Activated T-helper 9 cell treated with anti-CD3 and anti-CD28 coated beads, Interleukin-2, amount 50 U/mL, for 16 hours (primary cell): ENCODE data around the gene IRS1.
A peak's percentile ranks its signal among the peaks of the same experiment; 100 is the strongest.
"Not testable (repeated sequence)": the region's sequence is repeated elsewhere in the genome, so short reads cannot be mapped to it uniquely, and the experiment has no call there.

ENCODE experiments used
- DNase-seq: peaks from one replicate; pipeline ENCODE4 v3.0.0-alpha.2; 2020; ENCODE audit warnings: low read depth

The IRS1 gene, protein sequence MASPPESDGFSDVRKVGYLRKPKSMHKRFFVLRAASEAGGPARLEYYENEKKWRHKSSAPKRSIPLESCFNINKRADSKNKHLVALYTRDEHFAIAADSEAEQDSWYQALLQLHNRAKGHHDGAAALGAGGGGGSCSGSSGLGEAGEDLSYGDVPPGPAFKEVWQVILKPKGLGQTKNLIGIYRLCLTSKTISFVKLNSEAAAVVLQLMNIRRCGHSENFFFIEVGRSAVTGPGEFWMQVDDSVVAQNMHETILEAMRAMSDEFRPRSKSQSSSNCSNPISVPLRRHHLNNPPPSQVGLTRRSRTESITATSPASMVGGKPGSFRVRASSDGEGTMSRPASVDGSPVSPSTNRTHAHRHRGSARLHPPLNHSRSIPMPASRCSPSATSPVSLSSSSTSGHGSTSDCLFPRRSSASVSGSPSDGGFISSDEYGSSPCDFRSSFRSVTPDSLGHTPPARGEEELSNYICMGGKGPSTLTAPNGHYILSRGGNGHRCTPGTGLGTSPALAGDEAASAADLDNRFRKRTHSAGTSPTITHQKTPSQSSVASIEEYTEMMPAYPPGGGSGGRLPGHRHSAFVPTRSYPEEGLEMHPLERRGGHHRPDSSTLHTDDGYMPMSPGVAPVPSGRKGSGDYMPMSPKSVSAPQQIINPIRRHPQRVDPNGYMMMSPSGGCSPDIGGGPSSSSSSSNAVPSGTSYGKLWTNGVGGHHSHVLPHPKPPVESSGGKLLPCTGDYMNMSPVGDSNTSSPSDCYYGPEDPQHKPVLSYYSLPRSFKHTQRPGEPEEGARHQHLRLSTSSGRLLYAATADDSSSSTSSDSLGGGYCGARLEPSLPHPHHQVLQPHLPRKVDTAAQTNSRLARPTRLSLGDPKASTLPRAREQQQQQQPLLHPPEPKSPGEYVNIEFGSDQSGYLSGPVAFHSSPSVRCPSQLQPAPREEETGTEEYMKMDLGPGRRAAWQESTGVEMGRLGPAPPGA (N-terminal part only)

DNA sequence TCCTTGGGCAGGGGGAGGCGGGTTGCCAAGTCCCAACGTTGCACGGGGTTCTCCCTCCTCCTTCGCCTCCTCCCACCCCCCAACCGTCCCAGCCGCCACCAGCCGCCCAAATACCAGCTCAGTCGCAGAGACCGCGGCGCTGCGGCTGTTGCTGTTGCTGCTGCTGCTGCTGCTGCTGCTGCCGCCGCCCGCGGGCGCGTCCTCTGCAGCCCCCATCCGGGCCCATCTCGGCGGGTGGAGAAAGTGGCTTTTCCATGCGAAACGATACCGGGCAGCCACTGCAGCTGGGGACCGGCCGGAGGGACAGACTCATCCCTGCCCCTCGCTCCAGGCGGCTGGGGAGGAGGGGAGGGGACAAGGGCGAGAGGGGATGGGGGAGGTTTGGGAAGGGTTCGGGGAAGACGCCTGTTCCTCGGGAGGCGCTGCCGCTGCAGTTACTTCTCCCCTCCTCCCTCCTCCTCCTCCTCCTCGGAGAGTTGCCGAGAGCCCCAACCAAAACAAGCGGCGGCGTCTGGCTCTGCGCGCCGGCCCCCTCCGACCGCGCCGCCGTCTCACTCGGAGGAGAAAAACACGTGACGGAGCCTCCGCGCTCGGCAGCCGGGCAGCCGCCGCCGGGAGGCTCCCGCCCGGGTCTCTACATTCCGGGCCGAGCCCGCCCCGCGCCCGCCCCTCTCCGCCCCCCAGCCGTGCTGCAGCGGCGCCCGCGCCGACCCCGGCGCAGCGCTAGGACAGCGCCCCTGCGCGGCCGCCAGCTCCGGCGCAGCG lies at the start of gene IRS1:
Gene IRS1, minus strand, starts transcription at position 610 of the 765 bp plus-strand sequence. CDS start 1,082 bp downstream, outside the sequence.
- DNase-seq = peak; percentile 31

DNA sequence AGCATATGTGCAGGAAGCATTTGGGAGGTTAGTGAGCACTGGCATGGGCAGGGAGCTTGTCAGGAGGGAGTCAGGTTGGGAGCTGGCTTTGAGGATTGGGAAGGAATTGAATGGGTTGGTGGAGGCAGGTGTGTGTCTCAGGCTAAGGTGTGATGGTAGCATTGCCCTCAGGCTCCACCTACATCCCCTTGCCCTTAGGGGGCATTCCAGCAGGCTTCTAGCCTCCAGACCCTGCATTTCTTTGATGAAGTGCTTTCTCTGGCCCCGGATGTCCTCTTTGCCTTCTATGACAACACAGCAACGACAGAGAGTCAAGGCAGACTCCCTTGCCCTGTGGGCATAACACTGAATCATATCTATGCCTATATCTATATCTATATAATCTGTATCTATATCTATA lies 49.7 kb upstream of the IRS1 start:
- no peak for DNase-seq

DNA sequence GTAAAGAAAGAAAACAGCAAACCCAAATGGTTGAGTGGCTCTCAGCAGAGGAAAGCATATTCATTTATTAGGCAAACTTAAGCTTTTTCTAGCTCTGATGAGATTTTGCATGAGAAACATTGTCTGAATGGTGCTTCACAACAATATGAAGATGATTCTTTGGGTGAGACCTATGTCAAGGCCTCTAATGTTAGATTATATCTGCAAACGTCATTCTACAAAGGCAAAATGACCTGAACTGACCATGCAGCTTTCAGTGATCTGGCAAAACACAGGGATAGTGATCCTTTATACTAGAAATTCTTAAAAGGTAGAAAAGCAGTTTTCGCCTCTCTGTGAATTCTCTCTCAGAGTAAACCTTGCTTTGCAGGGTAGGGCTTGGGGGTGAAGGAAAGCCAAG lies 47.9 kb upstream of the IRS1 start:
- DNase-seq = no peak

DNA sequence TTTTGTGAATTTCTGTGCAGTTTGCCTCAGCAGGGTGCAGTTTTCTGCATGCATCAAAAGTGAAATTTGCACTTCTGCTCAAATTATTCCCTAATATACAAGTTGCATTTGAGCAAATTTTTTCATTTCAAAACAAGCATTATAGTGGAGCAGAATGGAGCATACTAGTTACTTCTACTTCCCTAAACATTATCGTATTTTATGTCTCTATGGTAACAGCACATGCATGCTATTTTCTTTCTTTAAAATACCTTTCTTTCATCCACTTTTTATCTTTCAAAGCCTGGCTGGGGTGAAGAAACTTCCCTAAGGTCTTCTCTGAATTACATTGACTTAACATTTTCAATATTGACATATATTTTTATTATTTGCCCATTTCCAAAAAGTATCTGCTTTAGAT lies 47.5 kb upstream of the IRS1 start:
- no peak for DNase-seq

DNA sequence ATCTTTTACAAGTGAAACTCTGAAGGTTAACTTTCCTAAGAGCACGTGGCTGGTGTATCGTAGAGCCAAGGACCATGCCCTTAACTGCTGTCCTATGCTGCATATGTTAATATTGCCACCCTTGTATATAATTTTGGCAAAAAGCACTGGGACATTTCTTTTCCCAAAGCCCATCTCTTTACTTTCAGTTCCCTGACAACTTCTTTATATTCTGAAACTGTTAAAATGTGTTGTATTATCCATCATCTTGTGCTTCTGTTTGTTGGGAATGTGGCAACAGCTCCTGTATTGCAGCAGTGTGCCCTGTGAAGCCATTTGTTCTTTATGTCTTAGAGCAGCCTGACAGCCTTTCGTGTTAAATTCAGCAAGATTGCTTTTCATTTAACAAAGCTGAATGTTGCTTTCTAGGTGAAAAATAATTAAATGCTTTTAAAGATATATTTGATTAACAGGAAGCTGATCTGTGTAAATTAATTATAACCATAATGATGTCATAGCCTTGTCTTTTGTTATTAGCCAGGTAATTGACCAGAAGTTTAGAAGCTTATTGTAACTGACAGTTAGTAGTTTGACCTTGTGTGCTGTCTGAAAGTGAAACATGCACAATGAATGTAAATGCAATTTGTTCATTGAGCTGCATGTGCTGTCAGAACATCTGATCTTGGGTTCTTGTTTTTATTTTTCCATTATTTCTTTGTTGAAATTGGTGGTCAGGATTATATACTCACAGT lies 45.9 kb upstream of the IRS1 start:
- no peak for DNase-seq

DNA sequence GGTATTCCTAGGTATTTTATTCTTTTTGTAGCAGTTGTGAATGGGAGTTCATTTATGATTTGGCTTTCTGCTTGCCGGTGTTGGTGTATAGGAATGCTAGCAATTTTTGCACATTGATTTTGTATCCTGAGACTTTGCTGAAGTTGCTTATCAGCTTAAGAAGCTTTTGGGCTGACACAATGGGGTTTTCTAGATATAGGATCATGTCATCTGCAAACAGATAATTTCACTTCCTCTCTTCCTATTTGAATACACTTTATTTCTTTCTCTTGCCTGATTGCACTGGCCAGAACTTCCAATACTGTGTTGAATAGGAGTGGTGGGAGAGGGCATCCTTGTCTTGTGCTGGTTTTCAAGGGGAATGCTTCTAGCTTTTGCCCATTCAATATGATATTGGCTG lies 43.4 kb upstream of the IRS1 start:
- DNase-seq = not testable (repeated sequence)

DNA sequence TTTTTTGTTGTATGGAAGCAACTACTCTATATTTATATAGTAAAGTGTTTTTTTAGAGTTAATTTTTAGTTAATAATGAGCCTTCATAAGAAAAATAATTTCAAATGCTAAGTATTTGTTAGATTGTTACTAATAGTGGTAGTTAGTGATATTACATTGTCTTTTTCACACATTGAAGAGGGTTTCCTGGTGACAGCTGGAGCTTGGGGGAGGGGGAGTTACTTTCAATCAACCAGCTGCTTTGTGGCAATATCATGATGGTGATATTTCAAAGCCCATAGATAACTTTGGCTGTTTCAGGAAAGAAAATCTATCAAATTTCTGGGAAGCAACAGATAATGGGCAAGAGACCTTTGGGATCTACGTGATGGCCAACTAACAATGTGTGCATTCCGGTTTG lies 40.3 kb upstream of the IRS1 start:
- no peak for DNase-seq

DNA sequence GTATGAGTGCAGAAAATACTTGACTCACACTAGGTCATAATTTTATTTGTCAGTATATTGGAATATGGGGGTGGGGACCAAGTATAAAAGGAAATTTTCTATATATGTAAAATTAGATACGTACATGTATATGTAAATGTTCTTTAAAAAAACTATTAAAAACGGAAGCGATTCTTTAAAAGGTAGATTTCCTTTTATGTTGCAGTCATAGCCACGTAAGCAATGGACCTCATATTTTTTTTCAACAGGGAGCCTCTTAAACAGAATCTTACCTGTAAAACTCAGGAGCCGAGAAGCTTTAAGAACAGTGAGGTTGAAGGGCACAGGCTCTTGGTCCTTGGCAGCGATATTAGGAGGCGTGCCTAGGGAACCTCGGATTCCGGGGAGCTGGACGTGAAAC lies 39.5 kb upstream of the IRS1 start:
- DNase-seq = no peak

DNA sequence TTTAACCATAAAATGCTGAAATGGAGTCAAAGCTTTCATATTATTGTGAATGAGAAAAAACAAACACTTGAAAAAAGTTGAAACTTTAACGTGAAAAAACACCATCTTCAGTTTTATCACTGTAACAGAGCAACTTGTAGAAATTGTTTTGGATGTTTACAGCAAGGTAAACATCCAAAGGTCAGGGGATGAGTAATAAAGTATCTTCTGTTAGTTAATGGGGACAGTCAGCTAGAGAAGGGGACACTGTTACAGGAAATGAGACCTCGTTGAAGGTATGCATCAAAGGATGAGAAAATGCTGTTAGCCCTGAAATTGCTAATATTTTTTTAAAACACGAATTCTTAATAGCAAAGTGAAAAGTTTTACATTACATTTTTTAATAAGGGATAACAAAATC lies 39.1 kb upstream of the IRS1 start:
- no peak for DNase-seq

DNA sequence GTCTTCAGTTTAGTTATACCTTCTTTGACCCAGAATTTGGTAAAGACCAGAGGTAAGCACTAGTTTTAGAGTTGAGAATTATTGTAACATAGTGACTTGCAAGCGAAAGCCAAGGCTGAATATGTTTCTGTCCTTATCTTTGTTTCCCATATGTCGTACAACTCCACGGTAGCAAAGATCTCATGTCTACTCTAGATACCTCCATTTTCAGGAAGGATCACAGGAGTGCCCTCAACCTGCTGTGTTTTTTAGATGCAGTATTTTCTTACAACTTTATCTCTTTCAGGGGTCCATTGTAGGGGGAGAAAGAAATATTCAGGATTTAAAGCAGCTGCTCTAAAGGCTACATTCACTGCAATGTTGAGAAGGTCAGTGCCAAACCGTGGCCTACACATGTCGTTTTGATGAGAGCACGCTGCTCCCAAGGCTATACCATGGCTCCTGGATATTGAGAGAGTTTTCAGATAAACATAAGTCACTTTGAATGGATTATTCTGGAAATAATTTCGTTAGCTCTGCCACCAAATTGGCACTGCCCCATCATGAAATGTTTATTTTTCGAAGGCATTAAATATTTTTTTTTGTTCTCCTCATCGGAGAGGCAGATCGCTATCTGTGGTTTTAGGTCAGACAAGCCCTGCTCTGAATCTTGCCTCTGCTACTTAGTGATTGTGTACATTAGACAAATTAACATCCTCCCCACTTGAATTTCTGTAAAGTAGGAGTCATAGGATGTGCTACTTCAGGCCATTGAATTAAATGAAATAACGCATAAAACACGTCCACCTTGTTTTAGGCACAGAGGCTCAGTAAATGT lies 38.4 kb upstream of the IRS1 start:
- no peak for DNase-seq

DNA sequence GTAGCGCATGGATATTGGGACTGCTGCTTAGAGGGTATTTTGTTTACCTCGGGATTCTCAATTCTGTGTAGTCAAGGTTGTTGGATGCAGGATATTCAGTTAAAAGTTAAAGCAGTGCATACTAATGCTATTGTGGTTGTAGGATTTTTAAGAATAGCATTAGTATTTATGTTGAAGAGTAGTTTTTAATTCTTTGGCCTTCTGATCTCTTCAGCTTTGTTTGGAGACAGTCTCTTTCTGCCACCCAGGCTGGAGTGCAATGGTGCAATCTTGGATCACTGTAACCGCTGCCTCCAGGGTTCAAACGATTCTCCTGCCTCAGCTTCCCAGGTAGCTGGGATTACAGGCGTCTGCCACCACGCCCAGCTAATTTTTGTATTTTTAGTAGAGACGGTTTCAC lies 37.7 kb upstream of the IRS1 start:
- DNase-seq = no peak

DNA sequence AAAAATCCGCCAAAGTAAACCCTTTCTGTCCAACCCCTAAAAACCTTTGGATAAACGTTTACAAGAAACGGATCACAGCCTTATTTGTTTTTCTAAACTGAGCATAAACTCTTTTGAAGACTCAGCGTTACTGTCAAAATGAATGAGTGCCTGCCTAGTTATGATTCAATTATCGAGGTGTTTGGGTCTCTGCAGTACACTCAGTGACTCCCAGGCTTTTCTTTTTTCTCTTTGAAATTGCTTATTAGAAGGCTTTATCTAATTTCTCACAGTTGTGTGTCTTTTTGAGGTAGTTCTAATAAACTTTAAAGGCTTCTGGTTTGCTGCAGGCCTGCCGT lies 36.9 kb upstream of the IRS1 start:
- DNase-seq = no peak

DNA sequence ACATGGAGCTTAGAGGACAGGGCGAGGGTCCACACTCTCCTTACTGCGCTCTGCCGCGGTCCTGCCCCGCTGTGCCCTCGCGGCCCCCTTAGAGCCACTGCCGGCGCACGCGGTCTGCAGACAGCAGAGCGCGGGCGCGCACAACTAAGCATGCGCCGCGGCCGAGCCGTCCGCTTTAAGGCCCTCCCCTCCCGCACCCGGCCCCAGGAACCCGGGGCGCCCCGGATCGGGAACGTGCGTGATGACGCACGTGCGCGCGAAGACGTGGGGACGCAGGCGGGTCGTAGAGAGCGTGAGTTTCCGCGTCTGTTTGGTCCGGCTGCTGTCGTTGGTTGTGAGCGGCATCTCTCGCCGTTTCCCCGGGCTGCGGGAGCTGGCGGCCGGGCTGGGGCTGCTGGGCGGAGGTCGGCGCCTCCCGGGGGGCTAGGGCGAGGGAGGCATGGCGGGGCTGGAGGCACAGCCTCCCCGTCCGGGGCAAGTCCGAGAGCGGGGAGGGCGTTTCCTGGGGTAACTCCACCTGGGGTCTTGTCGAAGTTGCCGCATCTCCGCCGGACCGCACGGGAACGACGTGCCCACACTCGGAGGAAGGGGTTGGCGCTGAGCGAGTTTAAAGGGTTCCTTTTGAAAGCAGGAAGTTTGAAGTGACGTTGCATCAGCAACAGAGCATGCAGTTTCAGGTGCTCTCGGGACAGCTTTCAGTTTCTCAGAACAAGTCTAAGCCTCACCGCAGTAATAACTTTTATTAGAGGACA lies 36.4 kb upstream of the IRS1 start, which contains the start of gene RHBDD1:
Gene RHBDD1, plus strand, starts transcription at position 259 of the 752 bp plus-strand sequence. CDS start 28,640 bp downstream, outside the sequence.
- peak; percentile 93 for DNase-seq

DNA sequence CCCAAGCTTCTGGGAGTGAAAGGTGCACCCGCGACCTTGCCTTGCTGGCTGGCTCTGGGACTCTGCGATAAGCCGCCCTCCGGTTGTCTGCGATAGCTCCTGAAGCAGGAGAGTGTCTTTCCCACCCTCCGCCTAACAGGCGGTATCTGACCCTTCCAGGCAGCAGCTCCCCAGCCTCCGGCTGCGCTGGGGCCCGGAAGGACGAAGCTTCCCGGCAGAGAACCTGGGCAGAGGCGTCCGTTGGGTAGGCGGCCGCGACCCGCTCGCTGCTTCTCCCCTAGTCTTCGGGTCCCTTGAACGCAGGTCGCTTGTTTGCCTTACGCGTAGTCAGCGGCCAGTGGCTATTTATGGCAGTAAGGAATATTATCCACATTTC lies 35.8 kb upstream of the IRS1 start:
- peak; percentile 19 for DNase-seq

DNA sequence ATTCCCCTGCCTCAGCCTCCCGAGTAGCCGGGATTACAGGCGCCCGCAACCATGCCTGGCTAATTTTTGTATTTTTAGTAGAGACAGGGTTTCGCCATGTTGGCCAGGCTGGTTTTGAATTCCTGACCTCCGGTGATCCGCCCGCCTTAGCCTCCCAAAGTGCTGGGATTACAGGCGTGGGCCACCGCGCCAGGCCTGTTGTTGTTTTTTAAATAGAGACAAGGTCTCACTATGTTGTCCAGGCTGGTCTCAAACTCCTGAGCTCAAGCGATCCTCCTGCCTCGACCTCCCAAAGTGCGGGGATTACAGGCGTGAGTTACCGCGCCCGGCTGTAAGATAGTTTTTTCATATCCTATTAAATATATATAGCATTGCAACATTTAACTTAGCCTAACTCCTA lies 35.3 kb upstream of the IRS1 start:
- DNase-seq = not testable (repeated sequence)

DNA sequence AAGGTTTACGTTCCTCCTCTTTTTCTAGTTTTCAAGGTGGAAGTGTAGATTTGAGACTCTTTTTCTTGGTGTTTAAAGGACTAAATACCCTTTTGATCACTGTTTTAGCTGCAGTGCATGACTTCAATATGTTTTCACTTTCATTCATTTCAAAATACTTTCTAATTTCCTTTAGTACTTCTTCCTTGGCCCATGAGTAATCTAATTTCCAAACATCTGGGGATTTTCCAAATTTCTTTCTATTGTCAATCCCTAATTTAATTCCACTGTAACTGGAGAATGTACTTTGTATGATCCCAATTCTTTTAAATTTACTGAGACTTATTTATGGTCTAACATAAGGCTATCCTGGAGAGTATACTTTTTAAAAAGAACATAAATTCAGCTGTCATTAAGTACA lies 32.4 kb upstream of the IRS1 start:
- no peak for DNase-seq

DNA sequence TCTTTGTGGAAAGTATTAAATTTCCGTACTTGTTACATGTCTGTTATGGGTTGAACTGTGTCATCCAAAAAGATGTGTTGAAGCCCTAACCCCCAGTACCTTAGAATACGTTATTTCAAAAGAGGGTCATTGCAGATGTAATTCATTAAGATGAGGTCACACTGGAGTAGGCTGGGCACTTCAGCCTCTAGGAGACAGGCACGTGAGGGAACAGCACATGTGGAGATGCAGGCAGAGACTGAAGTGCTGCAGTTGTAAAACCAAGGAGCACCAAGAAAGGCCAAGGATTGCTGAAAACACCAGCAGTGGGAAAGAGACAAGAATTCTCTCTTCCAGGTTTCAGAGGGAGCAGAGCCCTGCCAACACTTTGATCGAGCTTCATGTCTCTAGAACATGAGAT lies 31.6 kb upstream of the IRS1 start:
- no peak for DNase-seq

DNA sequence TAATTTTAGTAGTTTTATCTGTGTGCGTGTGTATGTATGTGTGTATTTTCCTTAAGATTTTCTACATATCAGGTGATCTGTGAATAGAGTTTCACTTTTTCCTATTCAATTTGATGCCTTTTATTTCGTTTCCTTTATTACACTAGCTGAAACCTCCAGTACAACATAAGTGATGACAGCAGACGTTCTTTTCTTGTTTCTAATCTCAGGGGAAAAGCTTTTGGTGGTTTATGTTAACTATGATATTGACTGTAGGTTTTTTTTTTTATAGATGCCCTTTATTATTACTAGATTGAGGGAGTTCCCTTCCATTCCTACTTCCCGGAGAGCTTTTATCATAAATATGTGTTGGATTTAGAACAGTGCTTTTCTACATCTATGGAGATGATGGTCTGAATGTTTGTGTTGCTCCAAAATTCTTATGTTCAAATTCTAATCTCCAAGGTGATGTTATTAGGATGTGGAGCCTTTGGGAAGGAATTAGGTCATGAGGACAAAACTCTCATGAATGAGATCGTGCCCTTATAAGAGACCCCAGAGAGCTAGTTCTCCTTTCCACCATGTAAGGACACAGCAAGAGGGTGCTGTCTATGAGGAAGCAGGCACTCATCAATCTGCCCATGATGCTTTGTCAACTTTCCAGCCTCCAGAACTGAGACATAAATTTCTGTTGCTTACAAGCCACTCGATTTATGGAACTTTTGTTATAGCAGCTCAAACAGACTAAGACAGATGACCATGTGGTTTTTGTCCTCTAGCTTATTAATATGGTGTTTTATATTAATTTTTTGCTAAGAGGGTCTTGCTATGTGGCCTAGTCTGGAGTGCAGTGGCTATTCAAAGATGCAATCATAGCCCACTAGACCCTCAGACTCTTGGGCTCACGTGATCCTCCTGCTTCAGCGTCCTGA lies 30.4 kb upstream of the IRS1 start:
- no peak for DNase-seq

DNA sequence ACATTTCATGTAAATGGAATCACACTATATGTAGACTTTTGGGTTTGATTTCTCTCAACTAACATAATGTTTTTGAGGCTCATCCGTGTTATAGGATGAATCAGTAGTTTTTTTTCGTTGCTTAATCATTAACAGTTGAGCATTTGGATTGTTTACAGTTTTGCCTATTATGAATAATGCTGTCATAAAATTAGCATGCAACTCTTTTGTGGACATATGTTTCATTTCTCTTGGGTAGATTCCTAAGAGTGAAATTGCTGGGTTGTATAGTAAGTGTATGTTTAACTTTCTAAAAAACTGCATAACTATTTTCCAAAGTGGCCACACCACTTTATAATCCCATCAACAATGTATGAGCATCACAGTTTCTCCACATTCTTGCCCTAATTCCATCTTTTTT lies 28.6 kb upstream of the IRS1 start:
- DNase-seq = no peak
